ENCODE data around the gene TUBA8.

- TF ChIP-seq TOX (CRISPR knock-in tag; IDR thresholded peaks at IDR 0.05; ENCODE audit: borderline replicate concordance) (no peak), TCF4 (CRISPR knock-in tag; IDR thresholded peaks at IDR 0.05; ENCODE audit: borderline replicate concordance) (no peak), PATZ1 (CRISPR knock-in tag; IDR thresholded peaks at IDR 0.05; ENCODE audit: borderline replicate concordance) (no peak), ZNF70 (CRISPR knock-in tag; IDR thresholded peaks at IDR 0.05) (no peak), RARB (CRISPR knock-in tag; IDR thresholded peaks at IDR 0.05) (no peak), TSHZ2 (CRISPR knock-in tag; IDR thresholded peaks at IDR 0.05) (no peak), ARNTL (CRISPR knock-in tag; IDR thresholded peaks at IDR 0.05; ENCODE audit: borderline replicate concordance, low read depth) (no peak), GLIS3 (CRISPR knock-in tag; IDR thresholded peaks at IDR 0.05) (no peak), ZNF565 (CRISPR knock-in tag; conservative IDR thresholded peaks at IDR 0.05; ENCODE audit: low read depth) (no peak)
These were observed 9.8 kb upstream of the TUBA8 start for GRCh38 chr22:18100781-18101180.
